Osteoblast (primary cell): ENCODE measurements around the gene SKOR2. TPM values are rescaled to one million over a fixed set of nuclear protein-coding genes. Genes with fewer than 3 reads are reported as not detected.
A peak's percentile ranks its signal among the peaks of the same experiment; 100 is the strongest.

Experiments used
- DNase-seq: peaks from one replicate; pipeline ENCODE4 v3.0.0; 2011; ENCODE audit warnings: low spot score, mixed read lengths; ENCODE audit not compliant: insufficient read length; ENCODE audit errors: missing footprints
- H2AFZ ChIP-seq: 2 replicates; pipeline ENCODE4 v1.6.0; 2011; ENCODE audit warnings: mild to moderate bottlenecking, low read length
- H3K27ac ChIP-seq: 2 replicates; pipeline ENCODE4 v1.5.1; 2011; ENCODE audit warnings: mild to moderate bottlenecking, low read depth, low read length, moderate library complexity
- H3K27me3 ChIP-seq: 2 replicates; pipeline ENCODE4 v1.6.0; 2012; ENCODE audit warnings: mild to moderate bottlenecking, control low read depth, inconsistent platforms, low read length, moderate library complexity; ENCODE audit not compliant: insufficient read depth
- H3K36me3 ChIP-seq: 2 replicates; pipeline ENCODE4 v1.5.1; 2011; ENCODE audit warnings: mild to moderate bottlenecking, low read length, control low read depth, moderate library complexity; ENCODE audit not compliant: insufficient read depth
- H3K4me1 ChIP-seq: 2 replicates; pipeline ENCODE4 v1.5.1; 2011; ENCODE audit warnings: mild to moderate bottlenecking, low read length, control low read depth, moderate library complexity; ENCODE audit not compliant: insufficient read depth
- H3K4me2 ChIP-seq: 2 replicates; pipeline ENCODE4 v1.6.0; 2011; ENCODE audit warnings: mild to moderate bottlenecking, low read length; ENCODE audit not compliant: insufficient read depth
- H3K4me3 ChIP-seq: fragments of 200-600 bp; sonication (generic); 3 replicates; pipeline ENCODE4 v1.5.1; 2012; ENCODE audit warnings: mild to moderate bottlenecking, low read length, inconsistent platforms; ENCODE audit not compliant: insufficient read depth
- H3K79me2 ChIP-seq: 2 replicates; pipeline ENCODE4 v1.6.0; 2012; ENCODE audit warnings: mild to moderate bottlenecking, low read length, control low read depth, inconsistent platforms; ENCODE audit not compliant: insufficient read depth
- H3K9me3 ChIP-seq: 2 replicates; pipeline ENCODE4 v1.5.1; 2011; ENCODE audit warnings: low read depth, low read length, control low read depth
- H4K20me1 ChIP-seq: 2 replicates; pipeline ENCODE4 v1.6.0; 2012; ENCODE audit warnings: mild to moderate bottlenecking, low read length, control low read depth; ENCODE audit not compliant: insufficient read depth
- CTCF ChIP-seq: IDR thresholded peaks from 2 replicates; pipeline ENCODE4 v1.5.1; 2011; ENCODE audit warnings: mild to moderate bottlenecking, low read depth, low read length, moderate library complexity; ENCODE audit errors: extremely low read depth
- total RNA-seq: library from RNA; depleted of rRNA; stranded (reverse); fragments of >200 nt; gene quantifications from 2 replicates; pipeline ENCODE4 v1.2.3, GENCODE V29; 2012

Gene SKOR2
- total RNA-seq, 1 donor = not detected

- Histone ChIP-seq H2AFZ (no peak overlapping the region), H4K20me1 (no peaks in the 10 kb centered on the region), H3K36me3 (no peaks in the 10 kb centered on the region), H3K4me3 (no peak overlapping the region), H3K79me2 (no peaks in the 10 kb centered on the region), H3K9me3 (no peaks in the 10 kb centered on the region), H3K27ac (no peak overlapping the region), H3K27me3 (peaks cover 40% of the 10 kb centered on the region), H3K4me2 (no peak overlapping the region), H3K4me1 (no peaks in the 10 kb centered on the region)
- TF ChIP-seq CTCF = no peak
- peak; percentile 34 for DNase-seq
These were observed 12.8 kb upstream of the SKOR2 start for GRCh38 chr18:47264308-47264700.

GRCh38 chr18:47263430-47264307 is 12.2 kb upstream of the SKOR2 start:
- Histone ChIP-seq H3K27me3 (peaks cover 40% of the 10 kb centered on the region), H2AFZ (no peak overlapping the region), H3K4me1 (no peaks in the 10 kb centered on the region), H3K27ac (no peak overlapping the region), H3K9me3 (no peaks in the 10 kb centered on the region), H3K36me3 (no peaks in the 10 kb centered on the region), H4K20me1 (no peaks in the 10 kb centered on the region), H3K79me2 (no peaks in the 10 kb centered on the region), H3K4me3 (no peak overlapping the region), H3K4me2 (no peak overlapping the region)
- no peak for TF ChIP-seq CTCF
- peak; percentile 77 for DNase-seq

- H3K4me3 ChIP-seq = no peak overlapping the region
- no peak overlapping the region for H3K27ac ChIP-seq
- H4K20me1 ChIP-seq = no peaks in the 10 kb centered on the region
- no peak overlapping the region for H3K4me2 ChIP-seq
- no peak for TF ChIP-seq CTCF
- no peaks in the 10 kb centered on the region for H3K79me2 ChIP-seq
- peaks cover 40% of the 10 kb centered on the region for H3K27me3 ChIP-seq
- no peak for DNase-seq
- H3K9me3 ChIP-seq = no peaks in the 10 kb centered on the region
- H3K4me1 ChIP-seq = no peaks in the 10 kb centered on the region
- no peaks in the 10 kb centered on the region for H3K36me3 ChIP-seq
- no peak overlapping the region for H2AFZ ChIP-seq
These were observed 11.6 kb upstream of the SKOR2 start for GRCh38 chr18:47263150-47263429.

GRCh38 chr18:47262301-47263149 is 11.1 kb upstream of the SKOR2 start:
- H3K4me2 ChIP-seq = no peak overlapping the region
- H3K27me3 ChIP-seq = peaks cover 40% of the 10 kb centered on the region
- H3K36me3 ChIP-seq = no peaks in the 10 kb centered on the region

More at GRCh38 chr18:47262301-47263149, 11.1 kb upstream of the SKOR2 start:
- no peaks in the 10 kb centered on the region for H3K79me2 ChIP-seq
- no peak overlapping the region for H3K4me3 ChIP-seq
- DNase-seq = peak; percentile 74
- H4K20me1 ChIP-seq = no peaks in the 10 kb centered on the region
- H3K9me3 ChIP-seq = no peaks in the 10 kb centered on the region
- no peak for TF ChIP-seq CTCF
- no peaks in the 10 kb centered on the region for H3K4me1 ChIP-seq
- no peak overlapping the region for H3K27ac ChIP-seq
- H2AFZ ChIP-seq = no peak overlapping the region
